ENCODE data around the gene CRACDL.

The CRACDL gene

GRCh38 chr2:98801286-98801685, 134.7 kb downstream of the CRACDL start:
- no peaks in the 10 kb centered on the region for H3K9me3 ChIP-seq (ENCODE audit: control insufficient read depth, insufficient read depth, low read length)
- H4K20me1 ChIP-seq (ENCODE audit: control insufficient read depth, insufficient read depth, low read depth, low read length): no peaks in the 10 kb centered on the region
- H3K4me1 ChIP-seq (ENCODE audit: control insufficient read depth, low read length): no peaks in the 10 kb centered on the region
- no peak overlapping the region for H3K4me2 ChIP-seq (ENCODE audit: low read length)
- H3K36me3 ChIP-seq (ENCODE audit: control insufficient read depth, low read length): no peaks in the 10 kb centered on the region
- H3K9me2 ChIP-seq (replicated peaks; ENCODE audit: control insufficient read depth, low read length): no peaks in the 10 kb centered on the region
- TF ChIP-seq, protein P1, sequence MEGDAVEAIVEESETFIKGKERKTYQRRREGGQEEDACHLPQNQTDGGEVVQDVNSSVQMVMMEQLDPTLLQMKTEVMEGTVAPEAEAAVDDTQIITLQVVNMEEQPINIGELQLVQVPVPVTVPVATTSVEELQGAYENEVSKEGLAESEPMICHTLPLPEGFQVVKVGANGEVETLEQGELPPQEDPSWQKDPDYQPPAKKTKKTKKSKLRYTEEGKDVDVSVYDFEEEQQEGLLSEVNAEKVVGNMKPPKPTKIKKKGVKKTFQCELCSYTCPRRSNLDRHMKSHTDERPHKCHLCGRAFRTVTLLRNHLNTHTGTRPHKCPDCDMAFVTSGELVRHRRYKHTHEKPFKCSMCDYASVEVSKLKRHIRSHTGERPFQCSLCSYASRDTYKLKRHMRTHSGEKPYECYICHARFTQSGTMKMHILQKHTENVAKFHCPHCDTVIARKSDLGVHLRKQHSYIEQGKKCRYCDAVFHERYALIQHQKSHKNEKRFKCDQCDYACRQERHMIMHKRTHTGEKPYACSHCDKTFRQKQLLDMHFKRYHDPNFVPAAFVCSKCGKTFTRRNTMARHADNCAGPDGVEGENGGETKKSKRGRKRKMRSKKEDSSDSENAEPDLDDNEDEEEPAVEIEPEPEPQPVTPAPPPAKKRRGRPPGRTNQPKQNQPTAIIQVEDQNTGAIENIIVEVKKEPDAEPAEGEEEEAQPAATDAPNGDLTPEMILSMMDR (IDR thresholded peaks at IDR 0.05; ENCODE audit: low read depth, low read length, poor library complexity, severe bottlenecking): no peak
- no peak for TF ChIP-seq EZH2phosphoT487 (IDR thresholded peaks at IDR 0.05; ENCODE audit: borderline replicate concordance, low read length)
- H3K27me3 ChIP-seq (ENCODE audit: control insufficient read depth, low read length): peaks cover 6% of the 10 kb centered on the region; the same call in 1 of the 2 replicates
- H3K27ac ChIP-seq (ENCODE audit: low read depth, low read length): no peak overlapping the region
- H3F3A ChIP-seq (ENCODE audit: control insufficient read depth, insufficient read depth): no peaks in the 10 kb centered on the region
- no peaks in the 10 kb centered on the region for H3K79me2 ChIP-seq (ENCODE audit: control insufficient read depth, low read length)
- H3K4me3 ChIP-seq (ENCODE audit: low read length): no peak overlapping the region

- no peaks in the 10 kb centered on the region for H3K36me3 ChIP-seq (ENCODE audit: control insufficient read depth, low read length)
- H3K27ac ChIP-seq (ENCODE audit: low read depth, low read length): no peak overlapping the region
- no peak overlapping the region for H3K4me2 ChIP-seq (ENCODE audit: low read length)
- no peaks in the 10 kb centered on the region for H4K20me1 ChIP-seq (ENCODE audit: control insufficient read depth, insufficient read depth, low read depth, low read length)
- TF ChIP-seq EZH2phosphoT487 (IDR thresholded peaks at IDR 0.05; ENCODE audit: borderline replicate concordance, low read length): no peak
- TF ChIP-seq, protein P1 (IDR thresholded peaks at IDR 0.05; ENCODE audit: low read depth, low read length, poor library complexity, severe bottlenecking): no peak
- no peaks in the 10 kb centered on the region for H3K9me3 ChIP-seq (ENCODE audit: control insufficient read depth, insufficient read depth, low read length)
- H3K79me2 ChIP-seq (ENCODE audit: control insufficient read depth, low read length): no peaks in the 10 kb centered on the region
- no peaks in the 10 kb centered on the region for H3K4me1 ChIP-seq (ENCODE audit: control insufficient read depth, low read length)
- no peaks in the 10 kb centered on the region for H3K9me2 ChIP-seq (replicated peaks; ENCODE audit: control insufficient read depth, low read length)
- peaks cover 6% of the 10 kb centered on the region; the same call in 1 of the 2 replicates for H3K27me3 ChIP-seq (ENCODE audit: control insufficient read depth, low read length)
- H3F3A ChIP-seq (ENCODE audit: control insufficient read depth, insufficient read depth): no peaks in the 10 kb centered on the region
- H3K4me3 ChIP-seq (ENCODE audit: low read length): no peak overlapping the region
These were observed 135.5 kb downstream of the CRACDL start for GRCh38 chr2:98800330-98801064.

DNA sequence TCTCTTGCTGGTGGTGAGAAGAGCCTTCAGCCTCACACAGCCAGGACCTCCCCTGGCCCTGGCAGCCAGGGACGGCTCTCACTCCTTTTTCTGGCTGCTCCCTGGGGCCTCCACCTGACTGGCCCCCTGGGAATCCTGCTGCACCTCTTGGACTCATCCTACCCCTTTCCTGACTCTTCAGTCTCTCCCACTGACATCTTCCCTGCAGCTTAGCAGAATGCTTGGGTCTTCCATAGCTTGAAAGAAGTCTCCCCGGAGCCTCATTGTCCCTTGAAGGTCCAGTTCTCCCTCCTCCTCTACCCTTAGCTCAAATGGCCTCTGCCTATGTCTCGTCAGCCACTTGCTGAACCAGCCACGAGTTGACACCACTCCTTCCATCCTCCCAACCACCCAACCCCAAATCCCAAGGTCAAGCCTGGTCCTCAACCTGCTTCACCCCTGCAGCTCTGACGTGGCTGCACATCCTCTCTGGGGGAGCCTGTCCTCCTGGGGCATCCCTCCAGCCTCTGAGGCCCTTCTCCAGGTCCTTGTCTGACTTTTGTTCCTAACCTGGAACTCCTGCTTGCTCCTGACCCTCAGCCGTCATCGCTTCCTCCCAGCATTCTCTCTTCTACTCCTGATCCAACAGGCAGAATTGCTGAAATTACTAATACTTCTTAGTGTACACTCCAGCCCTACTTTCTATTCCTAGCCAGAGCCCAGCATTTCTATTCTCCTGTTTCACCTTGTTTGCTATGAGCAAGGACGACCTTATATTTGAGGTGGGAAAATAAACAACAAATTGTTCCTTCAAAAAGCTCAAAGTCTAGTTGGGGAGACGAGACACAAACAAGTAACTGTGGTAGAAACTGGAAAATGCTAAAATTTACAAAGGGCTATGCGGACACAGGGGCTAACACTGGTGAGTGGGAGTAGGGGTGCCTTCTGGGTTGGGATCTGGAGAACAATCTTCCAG, 136.4 kb downstream of the CRACDL start:
- no peaks in the 10 kb centered on the region for H4K20me1 ChIP-seq (ENCODE audit: control insufficient read depth, insufficient read depth, low read depth, low read length)

More for the DNA sequence above, 136.4 kb downstream of the CRACDL start:
- TF ChIP-seq, protein P1 (IDR thresholded peaks at IDR 0.05; ENCODE audit: low read depth, low read length, poor library complexity, severe bottlenecking): no peak
- no peak for TF ChIP-seq EZH2phosphoT487 (IDR thresholded peaks at IDR 0.05; ENCODE audit: borderline replicate concordance, low read length)
- Histone ChIP-seq H3K27ac (ENCODE audit: low read depth, low read length) (no peak overlapping the region), H3K9me3 (ENCODE audit: control insufficient read depth, insufficient read depth, low read length) (no peaks in the 10 kb centered on the region), H3K36me3 (ENCODE audit: control insufficient read depth, low read length) (no peaks in the 10 kb centered on the region), H3K27me3 (ENCODE audit: control insufficient read depth, low read length) (peaks cover 6% of the 10 kb centered on the region; the same call in 1 of the 2 replicates), H3K9me2 (replicated peaks; ENCODE audit: control insufficient read depth, low read length) (no peaks in the 10 kb centered on the region), H3K4me2 (ENCODE audit: low read length) (no peak overlapping the region), H3K4me3 (ENCODE audit: low read length) (no peak overlapping the region), H3K79me2 (ENCODE audit: control insufficient read depth, low read length) (no peaks in the 10 kb centered on the region), H3K4me1 (ENCODE audit: control insufficient read depth, low read length) (no peaks in the 10 kb centered on the region), H3F3A (ENCODE audit: control insufficient read depth, insufficient read depth) (no peaks in the 10 kb centered on the region)

Measured in DOHH2 (cell line).